ENCODE results near the gene CEP55.
"Not testable (repeated sequence)": the region's sequence is repeated elsewhere in the genome, so short reads cannot be mapped to it uniquely, and the experiment has no call there.

CEP55 gene

GRCh38 chr10:93496322-93497041, at the start of gene CEP55:
Gene CEP55, plus strand, starts transcription at chr10:93496612. Its CDS starts 3,440 bp downstream, at chr10:93500052.
- DNase-seq: peak; percentile 95

- no peak for DNase-seq
These were observed 49.4 kb upstream of the CEP55 start for GRCh38 chr10:93447019-93447418.

DNA sequence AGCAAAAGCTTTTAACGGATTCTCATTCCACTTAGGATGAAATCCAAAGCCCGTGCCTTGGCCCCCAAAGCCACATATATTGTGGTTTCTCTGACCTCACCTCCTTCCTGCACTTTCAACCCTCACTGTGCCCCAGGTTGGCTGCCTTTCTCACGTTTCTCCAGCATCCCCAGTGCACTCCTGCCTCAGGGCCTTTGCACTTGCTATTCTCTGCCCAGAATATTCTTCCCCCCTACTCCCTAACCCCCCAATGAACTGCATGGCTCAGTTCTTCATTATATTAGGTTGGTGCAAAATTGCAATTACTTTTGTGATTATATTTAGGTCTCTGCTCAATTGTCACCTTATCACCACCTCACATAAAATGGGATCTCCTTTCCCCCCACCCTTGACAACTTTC, 48.4 kb upstream of the CEP55 start:
- DNase-seq: no peak

DNA sequence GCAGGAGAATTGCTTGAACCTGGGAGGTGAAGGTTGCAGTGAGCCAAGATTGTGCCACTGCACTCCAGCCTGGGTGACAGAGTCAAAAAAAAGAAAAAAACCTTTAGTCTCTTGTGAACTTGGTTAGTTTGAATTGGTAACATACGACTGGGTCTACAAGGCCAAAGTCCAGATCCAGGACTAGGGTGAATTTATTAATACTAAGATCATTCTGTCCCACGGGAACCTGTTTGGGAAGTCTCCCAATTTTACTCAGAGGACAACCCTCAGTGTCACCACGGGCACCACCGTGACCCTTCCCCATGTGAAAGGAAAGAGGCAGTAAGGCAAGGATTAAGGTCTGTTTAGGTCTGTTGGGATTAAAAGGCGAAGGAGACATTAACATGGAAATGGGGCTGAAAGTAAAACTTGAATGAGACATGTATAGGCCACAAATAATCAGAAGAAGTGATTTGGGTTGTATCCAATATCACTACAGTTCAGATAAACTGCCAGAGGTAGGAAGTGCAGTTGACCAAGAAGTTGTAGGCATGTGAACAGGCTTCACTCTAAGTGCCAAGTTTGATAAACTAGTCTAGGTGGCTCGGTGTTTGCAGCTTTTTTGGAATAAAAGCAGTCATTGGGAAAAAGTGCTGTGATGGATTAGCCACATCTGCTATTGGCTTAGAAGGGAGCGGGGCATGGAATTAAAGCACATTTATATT, 45.0 kb upstream of the CEP55 start:
- DNase-seq: no peak

DNA sequence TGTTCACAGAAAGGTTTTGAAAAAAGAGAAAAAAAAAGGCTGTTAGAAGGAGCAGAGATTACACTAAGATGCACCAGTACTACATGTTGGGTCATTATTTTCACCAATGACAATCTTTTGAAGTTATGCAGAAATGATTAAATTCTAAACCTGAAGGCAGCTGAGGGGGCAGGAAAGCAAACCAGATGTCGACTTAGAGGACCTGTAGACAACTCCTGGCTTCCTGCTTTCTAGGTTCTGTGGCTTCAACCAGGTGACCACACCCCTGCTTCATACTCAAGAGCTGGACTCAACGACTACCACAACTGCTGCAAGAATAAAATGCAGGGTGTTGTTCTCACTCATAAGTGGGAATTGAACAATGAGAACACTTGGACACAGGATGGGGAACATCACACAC, 44.3 kb upstream of the CEP55 start:
- peak; percentile 5 for DNase-seq

DNA sequence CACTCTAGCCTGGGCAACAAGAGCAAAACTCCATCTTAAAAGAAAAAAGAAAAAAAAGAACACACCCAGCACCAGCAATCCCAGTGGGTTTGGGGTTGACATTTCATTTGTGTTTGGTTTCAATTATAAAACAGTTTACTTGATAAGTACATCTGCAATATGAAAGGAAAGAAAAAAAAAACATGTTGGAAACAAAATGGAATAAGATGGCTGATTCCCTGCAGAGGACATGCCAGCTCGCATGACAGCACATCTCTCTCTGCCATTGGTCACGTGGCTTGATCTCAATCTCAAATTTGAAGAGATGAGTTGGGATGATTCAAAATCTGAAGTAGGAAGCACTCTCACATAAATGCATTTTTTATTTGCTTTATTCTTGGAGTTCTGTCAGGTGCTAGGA, 42.3 kb upstream of the CEP55 start:
- no peak for DNase-seq

GRCh38 chr10:93454736-93455135, 41.7 kb upstream of the CEP55 start:
- DNase-seq: no peak

DNA sequence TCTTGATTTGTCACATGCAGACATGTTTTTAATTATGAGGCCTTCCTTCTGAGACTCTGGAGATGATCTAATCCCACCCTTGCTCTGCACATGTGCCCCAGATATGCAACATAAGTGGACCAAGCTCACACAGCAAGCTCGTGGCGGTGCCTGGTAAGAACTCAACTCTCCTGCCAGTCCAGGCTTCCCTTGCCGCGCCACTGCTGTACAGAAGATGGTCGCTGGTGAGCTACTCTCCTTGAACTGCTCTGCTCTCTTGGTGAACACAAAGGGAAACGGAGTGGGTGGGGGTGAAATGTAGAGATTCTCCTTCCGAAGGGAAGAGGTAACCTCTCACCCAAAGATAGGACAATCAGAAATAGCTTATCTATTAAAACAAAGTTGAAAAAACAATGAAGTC, 39.9 kb upstream of the CEP55 start:
- no peak for DNase-seq

GRCh38 chr10:93457511-93457910, 38.9 kb upstream of the CEP55 start:
- DNase-seq: no peak

DNA sequence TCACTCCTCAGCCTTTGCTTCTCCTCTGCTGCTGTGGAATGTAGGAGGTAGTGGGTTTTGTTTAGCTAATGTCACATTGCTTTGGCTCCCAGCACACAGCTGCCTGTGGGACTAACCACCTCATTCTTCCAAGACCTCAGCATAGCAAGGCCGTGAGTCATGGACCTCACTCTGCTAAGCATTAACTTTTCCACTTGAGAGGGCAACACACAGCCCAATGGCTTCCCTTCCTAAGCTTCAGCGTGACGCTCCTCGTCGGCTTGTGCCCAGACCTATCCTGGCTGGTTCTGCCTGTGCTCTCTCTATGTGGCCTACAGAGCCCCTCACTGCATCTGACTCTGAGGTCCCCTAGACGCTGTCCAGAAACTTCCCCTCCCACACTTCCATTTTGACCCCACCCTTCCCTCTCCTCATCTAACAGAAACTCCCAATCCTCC, 37.6 kb upstream of the CEP55 start:
- DNase-seq: no peak

DNA sequence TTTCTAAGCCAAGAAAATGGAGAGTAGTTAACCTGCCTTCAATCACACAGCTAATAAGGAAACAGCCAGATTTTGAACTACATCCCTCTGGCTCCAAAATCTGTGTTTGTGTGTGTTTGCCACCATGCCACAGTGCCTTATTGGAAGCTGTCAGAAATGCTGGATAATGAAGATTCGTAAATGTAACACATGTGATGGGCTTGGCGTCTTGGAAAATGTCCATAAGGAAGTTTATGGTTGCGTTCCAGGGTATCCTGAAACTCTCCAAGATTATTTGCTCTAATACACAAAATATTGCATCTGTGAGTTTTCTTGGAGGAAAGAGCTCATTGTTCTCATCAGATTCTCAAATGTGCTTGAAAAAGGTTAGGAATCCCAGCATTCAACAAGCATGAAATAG, 36.9 kb upstream of the CEP55 start:
- no peak for DNase-seq

GRCh38 chr10:93461109-93461806, 35.2 kb upstream of the CEP55 start:
- DNase-seq: peak; percentile 21

- DNase-seq: peak; percentile 74
These were observed 34.6 kb upstream of the CEP55 start for GRCh38 chr10:93461807-93462178.

GRCh38 chr10:93462371-93462770, 34.0 kb upstream of the CEP55 start:
- DNase-seq: no peak

DNA sequence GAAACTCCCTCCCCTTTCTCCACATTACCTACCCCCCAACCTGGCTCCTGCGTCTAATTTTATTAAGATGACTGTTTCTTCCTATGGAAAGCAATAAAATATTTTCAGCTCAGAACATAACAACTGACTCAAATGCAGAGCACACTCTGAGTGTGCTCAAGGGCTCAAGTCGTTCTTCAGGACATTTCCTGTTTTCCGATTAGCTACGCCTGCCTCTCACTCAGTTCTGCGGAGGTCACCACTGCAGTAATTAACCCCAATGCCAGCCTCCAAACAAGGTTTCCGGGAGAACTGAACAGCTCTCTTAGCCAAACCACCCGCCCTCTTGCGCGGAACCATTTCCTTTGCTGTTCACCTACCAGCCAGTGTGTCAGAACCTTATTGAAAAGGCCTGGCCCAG, 33.5 kb upstream of the CEP55 start:
- DNase-seq: no peak

GRCh38 chr10:93463723-93464476, 32.5 kb upstream of the CEP55 start:
- no peak for DNase-seq

- no peak for DNase-seq
These were observed 31.5 kb upstream of the CEP55 start for GRCh38 chr10:93464776-93465388.

DNA sequence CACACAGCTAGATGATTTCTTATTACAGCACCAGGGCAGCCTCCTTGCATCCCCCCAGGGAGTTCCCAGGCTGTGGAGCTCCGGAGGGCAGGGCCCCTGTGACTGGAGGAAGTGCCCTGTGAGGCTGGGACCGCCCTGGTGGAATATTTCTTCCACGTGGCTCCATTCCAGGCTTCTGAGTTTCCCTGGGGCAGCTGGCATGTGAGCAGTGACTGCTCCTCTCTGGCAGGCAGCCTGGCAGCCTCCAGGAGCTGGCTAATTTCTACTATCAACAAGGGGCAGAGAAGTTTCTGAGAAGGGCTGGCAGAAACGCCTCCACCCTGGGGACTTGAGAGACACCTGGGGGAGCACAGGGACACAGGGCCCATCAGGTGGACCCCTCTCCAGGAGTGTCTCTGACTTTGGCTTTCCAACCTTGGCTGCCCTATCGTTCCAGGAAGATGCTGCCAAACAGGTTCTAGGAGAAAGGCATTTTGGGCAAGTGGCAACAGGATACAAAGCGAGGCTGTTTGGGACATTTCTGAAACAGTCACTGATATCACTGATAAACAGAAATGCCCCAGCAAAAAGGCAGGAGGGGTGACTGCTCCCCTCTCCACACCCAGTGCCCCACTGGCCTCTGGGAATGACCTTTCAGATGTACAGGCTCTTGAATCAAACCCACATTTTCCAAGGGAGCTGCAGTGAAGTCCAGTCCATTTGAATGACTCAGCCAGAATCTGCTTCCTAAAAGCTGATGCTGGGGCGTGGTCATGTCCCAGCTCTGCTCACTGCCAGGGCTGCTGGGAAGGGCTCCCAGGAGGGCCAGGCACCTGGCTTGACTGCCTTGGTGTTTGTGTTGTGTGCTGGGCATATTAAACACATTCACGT, 30.4 kb upstream of the CEP55 start:
- peak; percentile 71 for DNase-seq

- not testable (repeated sequence) for DNase-seq
These were observed 28.8 kb upstream of the CEP55 start for GRCh38 chr10:93467635-93468034.

DNA sequence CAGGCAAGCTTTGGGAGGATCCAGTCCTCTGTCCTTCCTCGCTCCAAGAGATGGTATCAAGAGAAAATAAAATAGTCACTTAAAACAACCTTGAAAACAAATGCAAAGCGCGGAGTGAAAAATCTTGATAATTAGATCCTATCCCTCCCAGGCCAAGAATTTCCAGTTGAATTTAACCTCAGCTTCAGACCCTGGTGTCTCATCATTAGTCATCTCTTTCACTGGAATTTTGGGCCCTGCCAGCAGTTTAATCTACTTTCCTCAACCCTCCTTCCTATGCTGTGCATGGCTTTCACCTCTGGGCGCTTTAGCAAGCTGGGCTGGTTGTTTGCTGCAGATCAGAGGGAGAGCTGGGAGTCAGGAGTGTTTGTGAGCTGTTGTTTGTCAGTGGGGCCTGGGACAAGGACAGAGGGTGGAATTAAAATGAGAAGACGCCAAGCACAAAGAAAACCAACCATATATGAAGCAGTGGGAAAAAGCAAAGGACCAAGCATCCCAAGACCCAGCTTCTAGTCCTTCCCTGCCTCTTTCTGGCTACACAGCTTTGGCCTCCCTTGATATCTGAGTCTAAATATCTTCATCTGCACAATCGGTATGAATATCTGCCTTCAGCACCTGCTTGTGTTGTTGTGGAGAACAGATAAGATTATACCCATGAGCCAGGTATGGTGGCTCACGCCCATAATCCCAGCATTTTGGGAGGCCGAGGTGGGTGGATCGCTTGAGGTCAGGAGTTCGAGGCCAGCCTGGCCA, 27.8 kb upstream of the CEP55 start:
- no peak for DNase-seq

DNA sequence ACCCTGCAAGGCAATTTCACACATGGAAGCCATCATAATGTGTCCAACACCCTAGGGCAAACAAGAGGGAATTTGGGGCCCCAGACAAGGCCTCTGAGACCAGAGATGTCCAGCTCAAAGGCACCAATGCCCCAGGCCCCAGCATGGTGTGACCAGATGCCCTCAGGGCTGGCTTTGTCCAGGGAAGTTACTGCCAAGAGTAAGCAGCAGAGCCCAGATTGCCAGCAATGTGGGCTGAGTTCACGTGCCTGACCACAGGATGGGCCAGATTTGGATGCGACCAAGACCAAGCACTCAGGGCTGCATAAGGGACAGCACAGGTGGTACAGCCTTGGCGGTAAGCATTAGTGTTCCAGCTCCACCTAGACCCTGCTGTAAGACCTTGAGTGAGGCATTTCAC, 27.0 kb upstream of the CEP55 start:
- DNase-seq: no peak
